ENCODE measurements around the gene TCF15.
"Not testable (repeated sequence)": the region's sequence is repeated elsewhere in the genome, so short reads cannot be mapped to it uniquely, and the experiment has no call there.

Gene TCF15

GRCh38 chr20:644692-645317 is 34.7 kb upstream of the TCF15 start:
- no peaks in the 10 kb centered on the region for H3K27me3 ChIP-seq (ENCODE audit: low read length)
- no peaks in the 10 kb centered on the region for H3K9me3 ChIP-seq (ENCODE audit: insufficient read depth, low read length)
- no peaks in the 10 kb centered on the region for H3K79me2 ChIP-seq (ENCODE audit: insufficient read depth, low read length)
- no peaks in the 10 kb centered on the region for H3F3A ChIP-seq (ENCODE audit: insufficient read depth)
- TF ChIP-seq EZH2phosphoT487 (conservative IDR thresholded peaks at IDR 0.05; ENCODE audit: low read length) = no peak
- TF ChIP-seq CTCF (IDR thresholded peaks at IDR 0.05; ENCODE audit: insufficient read depth, low read length, poor library complexity, severe bottlenecking) = no peak
- H3K36me3 ChIP-seq (ENCODE audit: low read length) = no peaks in the 10 kb centered on the region
- H3K4me3 ChIP-seq (ENCODE audit: insufficient read depth, low read length, poor library complexity, severe bottlenecking) = no peak overlapping the region
- no peak overlapping the region for H2AFZ ChIP-seq (ENCODE audit: low read depth, low read length, severe bottlenecking)
- no peak overlapping the region for H3K9ac ChIP-seq (ENCODE audit: low read length)
- H3K9me2 ChIP-seq (replicated peaks; ENCODE audit: insufficient read depth, low read length) = no peaks in the 10 kb centered on the region
- no peak overlapping the region for H3K27ac ChIP-seq (ENCODE audit: low read depth, low read length)
- no peaks in the 10 kb centered on the region for H4K20me1 ChIP-seq (ENCODE audit: low read depth, low read length)
- H3K4me2 ChIP-seq (ENCODE audit: low read depth, low read length, poor library complexity, severe bottlenecking) = no peak overlapping the region

DNA sequence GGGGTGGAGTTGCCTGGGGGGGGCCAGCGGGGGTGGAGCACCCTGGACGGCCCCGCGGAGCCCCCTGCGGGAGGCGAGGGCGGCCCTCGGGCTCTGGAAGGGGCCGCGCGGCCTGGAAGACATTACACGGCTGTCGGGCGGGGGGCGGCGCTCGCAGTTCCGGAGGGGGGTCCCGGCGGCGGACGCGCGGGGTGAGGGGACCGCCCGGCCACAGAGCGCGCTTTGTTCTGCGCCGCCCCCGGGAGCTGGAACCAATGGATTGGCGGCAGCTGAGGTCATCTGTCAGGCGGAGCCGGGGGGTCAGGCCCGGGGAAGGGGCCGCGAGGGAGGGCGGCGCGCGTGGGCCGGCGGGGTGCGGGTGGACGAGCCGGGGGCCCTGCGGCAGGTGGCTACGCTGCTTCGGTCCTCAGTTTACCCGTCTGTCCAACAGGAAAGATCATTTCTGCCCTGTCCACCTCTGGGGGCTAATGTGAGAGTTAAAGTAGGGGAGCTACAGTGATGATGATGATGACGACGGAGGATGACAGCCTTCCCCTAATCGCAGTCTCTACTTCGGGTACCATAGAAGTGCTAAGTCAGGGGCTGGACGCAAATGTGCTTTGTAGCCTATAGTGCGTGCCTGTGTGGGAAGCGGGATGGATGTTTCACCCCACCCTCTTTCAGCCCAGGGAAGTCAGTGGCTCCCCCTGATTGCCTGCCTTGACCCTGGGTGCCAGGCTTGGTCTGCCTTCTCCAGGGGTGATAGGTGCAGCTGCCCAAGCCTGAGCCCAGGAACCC is 32.5 kb upstream of the TCF15 start:
- Histone ChIP-seq H2AFZ (ENCODE audit: low read depth, low read length, severe bottlenecking) (no peak overlapping the region), H3K4me2 (ENCODE audit: low read depth, low read length, poor library complexity, severe bottlenecking) (no peak overlapping the region), H3K4me3 (ENCODE audit: insufficient read depth, low read length, poor library complexity, severe bottlenecking) (no peak overlapping the region), H3K36me3 (ENCODE audit: low read length) (no peaks in the 10 kb centered on the region), H3K27me3 (ENCODE audit: low read length) (no peaks in the 10 kb centered on the region), H3K9ac (ENCODE audit: low read length) (no peak overlapping the region), H3K9me3 (ENCODE audit: insufficient read depth, low read length) (no peaks in the 10 kb centered on the region), H4K20me1 (ENCODE audit: low read depth, low read length) (no peaks in the 10 kb centered on the region), H3F3A (ENCODE audit: insufficient read depth) (no peaks in the 10 kb centered on the region), H3K9me2 (replicated peaks; ENCODE audit: insufficient read depth, low read length) (no peaks in the 10 kb centered on the region), H3K27ac (ENCODE audit: low read depth, low read length) (no peak overlapping the region), H3K79me2 (ENCODE audit: insufficient read depth, low read length) (no peaks in the 10 kb centered on the region)
- TF ChIP-seq CTCF (IDR thresholded peaks at IDR 0.05; ENCODE audit: insufficient read depth, low read length, poor library complexity, severe bottlenecking) (no peak), EZH2phosphoT487 (conservative IDR thresholded peaks at IDR 0.05; ENCODE audit: low read length) (no peak)

- not testable (repeated sequence) for H3K9me3 ChIP-seq (ENCODE audit: insufficient read depth, low read length); H3F3A ChIP-seq (ENCODE audit: insufficient read depth); H3K36me3 ChIP-seq (ENCODE audit: low read length); H3K9me2 ChIP-seq (replicated peaks; ENCODE audit: insufficient read depth, low read length); H3K4me3 ChIP-seq (ENCODE audit: insufficient read depth, low read length, poor library complexity, severe bottlenecking); H4K20me1 ChIP-seq (ENCODE audit: low read depth, low read length); H3K9ac ChIP-seq (ENCODE audit: low read length); H3K27ac ChIP-seq (ENCODE audit: low read depth, low read length); H2AFZ ChIP-seq (ENCODE audit: low read depth, low read length, severe bottlenecking); H3K79me2 ChIP-seq (ENCODE audit: insufficient read depth, low read length); H3K4me2 ChIP-seq (ENCODE audit: low read depth, low read length, poor library complexity, severe bottlenecking); H3K27me3 ChIP-seq (ENCODE audit: low read length)
Measured at GRCh38 chr20:642013-642397, 31.9 kb upstream of the TCF15 start.

DNA sequence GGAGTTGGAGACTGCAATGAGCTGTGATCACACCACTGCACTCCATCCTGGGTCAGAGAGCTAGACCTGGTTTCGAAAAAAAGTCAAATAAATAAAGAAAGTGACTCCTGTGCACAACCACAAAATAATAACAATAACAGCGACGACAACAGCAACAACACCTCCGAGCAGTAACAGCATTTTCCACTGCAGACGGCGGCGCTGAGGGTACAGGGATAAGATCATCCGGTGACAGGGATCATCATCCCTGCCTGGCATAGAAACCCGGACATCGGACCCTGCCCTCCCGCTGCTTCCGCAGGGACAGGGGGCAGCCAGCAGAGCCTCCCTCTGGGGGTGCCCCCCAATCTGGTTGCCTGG is 31.4 kb upstream of the TCF15 start:
- Histone ChIP-seq H3K9me2 (replicated peaks; ENCODE audit: insufficient read depth, low read length) (no peaks in the 10 kb centered on the region), H4K20me1 (ENCODE audit: low read depth, low read length) (no peaks in the 10 kb centered on the region; the same call in 1 of the 2 replicates), H3K9ac (ENCODE audit: low read length) (no peak overlapping the region), H3K4me2 (ENCODE audit: low read depth, low read length, poor library complexity, severe bottlenecking) (no peak overlapping the region), H3K9me3 (ENCODE audit: insufficient read depth, low read length) (no peaks in the 10 kb centered on the region), H3K27me3 (ENCODE audit: low read length) (no peaks in the 10 kb centered on the region), H3F3A (ENCODE audit: insufficient read depth) (no peaks in the 10 kb centered on the region), H2AFZ (ENCODE audit: low read depth, low read length, severe bottlenecking) (no peak overlapping the region), H3K4me3 (ENCODE audit: insufficient read depth, low read length, poor library complexity, severe bottlenecking) (no peak overlapping the region), H3K36me3 (ENCODE audit: low read length) (no peaks in the 10 kb centered on the region), H3K79me2 (ENCODE audit: insufficient read depth, low read length) (no peaks in the 10 kb centered on the region), H3K27ac (ENCODE audit: low read depth, low read length) (no peak overlapping the region)
- TF ChIP-seq EZH2phosphoT487 (conservative IDR thresholded peaks at IDR 0.05; ENCODE audit: low read length) (no peak), CTCF (IDR thresholded peaks at IDR 0.05; ENCODE audit: insufficient read depth, low read length, poor library complexity, severe bottlenecking) (no peak)

Data from SU-DHL-6 (cell line).